GM10266 (cell line): ENCODE results near the gene PYGM.

Experiments
- DNase-seq: peaks from one replicate; pipeline ENCODE4 v3.0.0; 2012; ENCODE audit errors: extremely low spot score
- TF ChIP-seq, protein P1 (sequence below): IDR thresholded peaks from 2 replicates; pipeline ENCODE4 v1.5.1; 2012; ENCODE audit warnings: mild to moderate bottlenecking, low read depth; ENCODE audit not compliant: control insufficient read depth, insufficient read depth; ENCODE audit errors: missing control alignments

Gene PYGM

DNA sequence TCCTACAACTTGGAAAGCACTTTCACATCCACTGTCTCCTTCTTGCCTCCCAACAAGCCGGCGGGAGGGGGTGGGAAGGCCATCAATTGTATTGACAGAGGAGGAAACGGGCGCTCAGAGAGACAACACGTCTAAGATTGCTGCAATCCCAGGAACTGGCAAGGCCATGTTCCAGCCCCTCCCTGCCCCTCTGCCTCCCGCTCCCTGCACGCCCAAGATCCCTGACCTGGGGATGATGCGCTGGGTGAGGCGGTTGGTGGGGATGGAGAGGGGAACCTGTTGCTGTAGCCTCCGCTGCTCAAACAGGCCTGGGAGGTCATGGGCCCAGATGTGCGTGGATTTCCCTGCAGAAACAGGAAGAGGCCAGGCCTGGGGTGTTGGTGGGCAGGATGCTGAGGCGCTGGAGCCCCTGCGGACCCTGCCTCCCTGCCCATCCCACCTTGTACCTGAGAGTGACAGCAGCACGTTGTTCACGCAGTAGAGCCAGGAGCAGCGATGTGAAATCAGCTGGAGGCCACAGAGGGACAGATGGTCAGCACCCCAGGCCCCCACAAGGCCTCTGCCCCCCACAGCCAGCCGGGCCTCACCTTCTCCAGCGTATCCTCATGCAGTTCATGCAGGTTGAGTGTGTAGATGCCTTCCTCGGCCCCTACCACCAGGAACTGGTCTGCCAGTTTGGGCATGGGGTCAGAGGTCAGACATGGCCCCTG lies 36.4 kb upstream of the PYGM start:
- TF ChIP-seq, protein P1, sequence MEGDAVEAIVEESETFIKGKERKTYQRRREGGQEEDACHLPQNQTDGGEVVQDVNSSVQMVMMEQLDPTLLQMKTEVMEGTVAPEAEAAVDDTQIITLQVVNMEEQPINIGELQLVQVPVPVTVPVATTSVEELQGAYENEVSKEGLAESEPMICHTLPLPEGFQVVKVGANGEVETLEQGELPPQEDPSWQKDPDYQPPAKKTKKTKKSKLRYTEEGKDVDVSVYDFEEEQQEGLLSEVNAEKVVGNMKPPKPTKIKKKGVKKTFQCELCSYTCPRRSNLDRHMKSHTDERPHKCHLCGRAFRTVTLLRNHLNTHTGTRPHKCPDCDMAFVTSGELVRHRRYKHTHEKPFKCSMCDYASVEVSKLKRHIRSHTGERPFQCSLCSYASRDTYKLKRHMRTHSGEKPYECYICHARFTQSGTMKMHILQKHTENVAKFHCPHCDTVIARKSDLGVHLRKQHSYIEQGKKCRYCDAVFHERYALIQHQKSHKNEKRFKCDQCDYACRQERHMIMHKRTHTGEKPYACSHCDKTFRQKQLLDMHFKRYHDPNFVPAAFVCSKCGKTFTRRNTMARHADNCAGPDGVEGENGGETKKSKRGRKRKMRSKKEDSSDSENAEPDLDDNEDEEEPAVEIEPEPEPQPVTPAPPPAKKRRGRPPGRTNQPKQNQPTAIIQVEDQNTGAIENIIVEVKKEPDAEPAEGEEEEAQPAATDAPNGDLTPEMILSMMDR: no peak
- no peak for DNase-seq

DNA sequence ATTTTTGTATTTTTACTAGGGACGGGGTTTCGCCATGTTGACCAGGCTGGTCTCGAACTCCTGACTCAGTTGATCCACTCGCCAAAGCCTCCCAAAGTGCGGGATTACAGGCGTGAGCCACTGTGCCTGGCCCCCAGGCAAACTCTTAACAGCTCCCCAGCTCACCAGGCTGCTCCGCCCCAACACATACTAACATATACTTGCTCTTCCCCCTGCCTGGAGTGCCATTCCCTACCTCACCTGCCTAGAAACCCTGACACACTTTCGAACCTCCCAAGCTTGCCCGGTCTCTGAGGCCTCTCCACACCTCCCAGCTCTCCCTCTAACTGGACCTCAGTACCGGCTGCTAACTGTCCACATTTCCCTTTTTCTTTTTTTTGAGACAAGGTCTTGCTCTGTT lies 34.8 kb upstream of the PYGM start:
- TF ChIP-seq, protein P1: no peak
- no peak for DNase-seq

DNA sequence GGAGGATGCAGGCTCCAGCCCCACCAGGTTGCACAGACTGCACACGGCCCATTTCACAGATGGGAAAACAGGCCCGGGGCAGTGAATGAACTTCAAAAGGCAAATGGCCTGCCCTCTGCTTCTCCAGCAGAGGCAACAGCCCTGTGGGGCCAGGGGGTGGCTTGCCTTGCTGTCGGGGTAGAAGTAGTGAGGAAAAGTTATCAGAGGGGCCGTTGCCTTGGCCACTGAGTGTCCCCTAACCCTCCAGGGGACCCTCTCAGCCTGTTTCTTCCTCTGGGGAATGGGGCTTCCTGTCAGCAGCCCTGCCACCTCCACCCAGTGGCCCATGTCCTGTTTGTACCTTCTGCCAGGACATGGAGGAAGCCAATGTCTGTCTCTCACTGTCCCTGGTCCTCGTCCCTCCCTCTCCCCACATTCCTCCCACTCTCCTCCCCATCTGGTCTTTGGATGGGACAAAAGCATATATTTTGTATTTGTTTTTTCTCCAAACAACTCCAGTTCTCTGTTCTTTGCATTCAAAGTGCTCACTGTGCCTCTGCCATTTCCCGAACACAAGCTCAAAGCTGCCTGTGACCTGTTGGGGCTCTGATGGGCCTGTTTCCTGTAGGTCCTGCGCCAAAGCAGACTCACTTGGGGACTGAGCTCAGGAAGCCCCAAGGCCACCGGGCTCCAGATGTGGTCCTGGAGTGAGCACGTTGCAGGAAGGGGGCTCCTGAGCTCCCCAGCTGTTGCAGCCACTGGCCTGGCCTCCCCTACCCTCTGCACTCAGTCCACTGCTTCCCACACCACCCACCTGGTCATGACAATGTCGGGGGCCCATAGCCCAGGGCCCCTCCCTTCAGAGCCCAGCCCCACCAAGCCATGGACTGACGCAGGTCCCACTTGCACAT lies 33.7 kb upstream of the PYGM start:
- TF ChIP-seq, protein P1: no peak
- no peak for DNase-seq

DNA sequence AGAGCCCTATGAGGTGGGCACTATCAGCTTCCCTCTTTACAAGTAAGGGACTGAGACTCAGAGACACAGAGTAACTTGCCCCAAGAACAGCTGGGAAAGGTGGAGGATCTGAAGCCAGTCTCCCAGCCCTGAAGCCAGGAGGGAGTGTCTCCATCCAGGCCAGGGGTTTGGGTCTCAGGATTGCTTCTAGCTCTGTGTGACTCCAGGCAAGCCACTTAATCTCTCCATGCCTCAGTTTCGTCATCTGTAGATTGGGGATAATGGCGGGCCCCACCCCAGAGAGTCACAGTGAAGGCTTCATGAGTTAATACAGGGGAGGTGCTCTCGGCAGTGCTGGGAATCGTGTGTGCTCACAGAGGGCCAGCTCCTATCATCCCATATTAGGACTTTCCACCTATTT lies 32.7 kb upstream of the PYGM start:
- DNase-seq: no peak
- TF ChIP-seq, protein P1: no peak

DNA sequence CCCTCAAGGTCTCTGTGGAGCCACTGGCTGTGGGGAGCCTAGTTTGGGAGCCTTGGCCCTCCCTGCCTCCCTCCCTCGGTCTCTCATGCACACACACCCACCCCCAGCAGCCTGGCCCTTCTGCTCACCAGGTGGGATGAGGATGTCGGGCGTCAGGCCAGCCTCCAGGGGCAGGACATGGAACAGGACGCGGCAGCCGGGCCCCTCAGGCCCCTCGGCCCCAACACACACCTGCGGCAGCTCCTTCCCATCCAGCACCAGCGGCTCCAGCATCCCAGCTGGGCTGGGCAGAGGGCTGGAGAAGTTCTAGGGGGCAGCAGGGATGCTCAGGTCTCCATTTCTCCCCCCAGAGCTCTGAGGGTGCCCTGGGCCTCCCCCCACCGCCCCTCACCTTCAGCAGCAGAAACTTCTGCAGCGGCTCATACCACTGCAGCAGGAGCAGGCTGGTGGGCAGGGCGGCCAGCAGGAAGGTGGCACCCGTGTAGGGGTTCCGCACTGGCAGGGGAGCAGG lies 32.1 kb upstream of the PYGM start:
- no peak for DNase-seq
- TF ChIP-seq, protein P1: no peak

DNA sequence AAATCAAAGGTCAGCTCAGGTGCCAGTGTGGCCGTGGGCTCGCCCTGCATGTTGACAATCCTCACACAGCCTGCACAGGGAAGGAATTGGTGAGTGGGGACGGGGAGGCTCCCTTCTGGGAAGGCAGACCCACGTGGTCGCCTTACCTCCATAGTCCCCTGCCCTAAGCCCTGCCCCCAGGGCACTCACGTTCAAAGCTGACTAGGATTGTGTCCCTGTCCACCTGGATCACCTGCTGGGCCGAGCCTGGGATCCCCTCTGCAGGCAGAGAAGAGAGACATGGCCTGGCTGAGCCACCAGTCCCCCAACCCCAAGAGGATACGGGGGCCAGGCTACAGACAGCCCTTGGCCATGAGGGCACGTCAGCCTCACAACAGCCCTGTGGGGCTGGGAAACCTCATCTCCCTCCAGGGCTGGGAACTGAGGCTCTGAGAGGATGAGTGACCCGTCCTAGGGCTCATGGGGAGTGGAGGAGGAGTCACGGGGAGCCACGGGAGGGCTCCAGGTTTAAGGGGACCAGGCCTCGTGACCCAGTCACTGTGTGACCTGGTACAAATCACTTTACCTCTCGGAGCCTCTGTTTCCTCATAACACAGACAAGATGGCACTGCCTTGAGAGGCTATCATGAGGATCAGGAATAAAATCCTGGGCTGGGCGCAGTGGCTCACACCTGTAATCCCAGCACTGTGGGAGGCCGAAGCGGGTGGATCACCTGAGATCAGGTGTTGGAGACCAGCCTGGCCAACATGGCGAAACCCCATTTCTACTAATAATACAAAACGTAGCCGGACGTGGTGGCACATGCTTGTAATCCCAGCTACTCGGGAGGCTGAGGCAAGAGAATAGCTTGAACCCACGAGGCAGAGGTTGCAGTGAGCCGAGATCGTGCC lies 30.7 kb upstream of the PYGM start:
- no peak for DNase-seq
- TF ChIP-seq, protein P1: no peak
